RWPE2 (cell line): Measurements from ENCODE around the gene ZBTB5.
A peak's percentile ranks its signal among the peaks of the same experiment; 100 is the strongest.

Experiments used
- ATAC-seq: fragments of 200-7000 bp; cut with Tn5 transposase; 3 replicates; pipeline ENCODE4 v1.9.1; 2021; ENCODE audit warnings: low read depth
- DNase-seq: peaks from one replicate; pipeline ENCODE4 v3.0.0-alpha.2; 2020; ENCODE audit warnings: low spot score
- H3K27ac ChIP-seq: fragments of 450-650 bp; 2 replicates; pipeline ENCODE4 v1.5.1; 2017; ENCODE audit warnings: mild to moderate bottlenecking; ENCODE audit not compliant: poor library complexity, severe bottlenecking
- H3K27me3 ChIP-seq: fragments of 250-450 bp; sonication (Bioruptor Pico); 2 replicates; pipeline ENCODE4 v1.5.1; 2021; ENCODE audit warnings: mild to moderate bottlenecking, moderate library complexity; ENCODE audit not compliant: insufficient read depth, poor library complexity, severe bottlenecking
- H3K36me3 ChIP-seq: fragments of 250-450 bp; sonication (Bioruptor Pico); 2 replicates; pipeline ENCODE4 v1.5.1; 2020; ENCODE audit warnings: low read depth, mild to moderate bottlenecking, moderate library complexity
- H3K4me1 ChIP-seq: fragments of 250-450 bp; sonication (Bioruptor Pico); 2 replicates; pipeline ENCODE4 v1.5.1; 2021; ENCODE audit warnings: mild to moderate bottlenecking, moderate library complexity; ENCODE audit not compliant: insufficient read depth, poor library complexity, severe bottlenecking
- H3K4me3 ChIP-seq: fragments of 250-450 bp; sonication (Bioruptor Pico); 2 replicates; pipeline ENCODE4 v1.5.1; 2021; ENCODE audit warnings: mild to moderate bottlenecking, moderate library complexity; ENCODE audit not compliant: severe bottlenecking
- H3K9me3 ChIP-seq: fragments of 250-450 bp; sonication (Bioruptor Pico); 2 replicates; pipeline ENCODE4 v1.5.1; 2021; ENCODE audit warnings: mild to moderate bottlenecking, moderate library complexity; ENCODE audit not compliant: severe bottlenecking
- CTCF ChIP-seq: fragments of 450-650 bp; IDR thresholded peaks from one replicate; pipeline ENCODE4 v1.5.1; 2017; ENCODE audit warnings: mild to moderate bottlenecking, moderate library complexity; ENCODE audit not compliant: poor library complexity, severe bottlenecking

ZBTB5 gene

GRCh38 chr9:37437010-37437409 lies 28.2 kb downstream of the ZBTB5 start:
- H3K27ac ChIP-seq, result no peak overlapping the region
- ATAC-seq (no peak), DNase-seq (no peak)
- peaks cover 83% of the 10 kb centered on the region for H3K36me3 ChIP-seq
- no peak overlapping the region for H3K4me3 ChIP-seq
- H3K4me1 ChIP-seq, result no peaks in the 10 kb centered on the region
- H3K27me3 ChIP-seq, result no peaks in the 10 kb centered on the region
- no peaks in the 10 kb centered on the region for H3K9me3 ChIP-seq
- no peak for TF ChIP-seq CTCF

- ATAC-seq (no peak), DNase-seq (no peak)
- Histone ChIP-seq H3K27me3 (no peaks in the 10 kb centered on the region), H3K4me3 (no peak overlapping the region), H3K27ac (no peak overlapping the region), H3K4me1 (no peaks in the 10 kb centered on the region), H3K9me3 (no peaks in the 10 kb centered on the region), H3K36me3 (peaks cover 83% of the 10 kb centered on the region)
- no peak for TF ChIP-seq CTCF
Measured at GRCh38 chr9:37436540-37436939, 28.7 kb downstream of the ZBTB5 start.

- no peak for DNase-seq
- Histone ChIP-seq H3K27ac (no peak overlapping the region), H3K27me3 (no peaks in the 10 kb centered on the region), H3K4me1 (no peaks in the 10 kb centered on the region), H3K4me3 (no peak overlapping the region), H3K36me3 (peaks cover 71% of the 10 kb centered on the region), H3K9me3 (no peaks in the 10 kb centered on the region)
- no peak for TF ChIP-seq CTCF
- ATAC-seq, result no peak
Measured at GRCh38 chr9:37433867-37434371, 31.3 kb downstream of the ZBTB5 start.

GRCh38 chr9:37432020-37432419 lies 33.2 kb downstream of the ZBTB5 start:
- H3K36me3 ChIP-seq, result peaks cover 63% of the 10 kb centered on the region
- DNase-seq, result no peak
- H3K4me1 ChIP-seq, result no peaks in the 10 kb centered on the region
- TF ChIP-seq CTCF, result no peak
- H3K27me3 ChIP-seq, result no peaks in the 10 kb centered on the region
- no peak for ATAC-seq
- H3K27ac ChIP-seq, result no peak overlapping the region
- no peaks in the 10 kb centered on the region for H3K9me3 ChIP-seq
- H3K4me3 ChIP-seq, result no peak overlapping the region

GRCh38 chr9:37430841-37431597 lies 34.2 kb downstream of the ZBTB5 start:
- DNase-seq (no peak), ATAC-seq (0 out of 3 replicates have a peak, but pooled peaks have one; percentile 40)
- TF ChIP-seq CTCF, result no peak
- Histone ChIP-seq H3K9me3 (no peaks in the 10 kb centered on the region), H3K36me3 (peaks cover 67% of the 10 kb centered on the region), H3K27ac (no peak overlapping the region), H3K4me3 (no peak overlapping the region), H3K27me3 (no peaks in the 10 kb centered on the region), H3K4me1 (no peaks in the 10 kb centered on the region)
